HG03095 (cell line): ENCODE measurements around the gene MAMDC2.

Source experiments
- ATAC-seq: cut with Tn5 transposase; IDR thresholded peaks from one replicate; pipeline ENCODE4 v1.9.1; 2021; ENCODE audit warnings: moderate library complexity; ENCODE audit not compliant: unreplicated experiment

Gene MAMDC2

DNA sequence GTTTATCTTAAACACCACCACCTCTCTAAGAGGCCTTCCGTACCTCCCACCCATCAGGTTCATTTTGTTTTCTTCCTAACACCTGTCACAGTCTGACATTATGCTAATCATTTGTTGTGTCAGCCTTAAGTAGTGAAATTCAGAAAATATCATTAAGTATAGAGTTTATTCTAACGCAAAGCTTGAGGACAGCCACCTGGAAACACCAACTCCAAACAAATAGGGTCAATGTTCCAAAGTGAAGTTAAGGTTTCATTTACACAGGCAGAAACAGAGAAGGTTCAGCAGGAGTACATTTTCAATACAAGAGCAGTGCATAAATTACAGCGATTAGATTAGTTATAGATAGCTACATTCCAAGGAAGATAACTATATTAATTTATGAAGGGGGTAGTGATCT is 213.9 kb downstream of the MAMDC2 start:
- no peak for ATAC-seq

DNA sequence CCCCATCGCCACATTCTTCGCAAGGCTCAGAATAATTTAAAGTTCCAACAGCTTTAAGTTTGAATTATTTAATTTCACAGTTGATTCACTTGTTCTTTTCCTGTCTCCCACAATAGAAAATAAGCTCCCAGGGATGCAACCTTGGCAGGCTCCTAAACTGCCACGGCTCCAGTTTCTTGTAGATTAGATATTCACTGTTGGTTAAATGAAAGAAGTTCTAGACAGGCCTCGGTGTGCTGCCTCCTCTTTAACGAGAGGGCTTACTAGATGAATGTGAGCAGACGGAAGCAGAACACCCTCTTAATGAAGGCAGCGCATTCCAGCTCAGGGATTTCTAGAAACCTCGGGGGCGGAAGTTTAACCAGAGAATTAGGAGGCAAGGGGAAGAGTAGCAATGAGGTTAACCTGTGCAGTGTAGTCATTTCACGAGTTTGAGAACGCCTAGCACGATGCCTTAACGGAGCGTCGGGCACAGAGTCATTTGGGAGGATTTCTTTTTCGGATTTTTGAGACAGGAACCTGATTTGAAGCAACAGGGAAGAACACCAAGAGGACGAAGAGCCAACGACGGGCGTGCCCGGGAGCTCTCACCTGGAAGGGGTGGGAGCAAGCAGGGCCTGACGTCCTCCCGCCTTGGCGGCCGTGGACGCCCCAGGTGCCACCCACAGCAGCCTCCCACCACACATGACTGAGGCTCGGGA is 214.5 kb downstream of the MAMDC2 start:
- peak; percentile 36 for ATAC-seq

DNA sequence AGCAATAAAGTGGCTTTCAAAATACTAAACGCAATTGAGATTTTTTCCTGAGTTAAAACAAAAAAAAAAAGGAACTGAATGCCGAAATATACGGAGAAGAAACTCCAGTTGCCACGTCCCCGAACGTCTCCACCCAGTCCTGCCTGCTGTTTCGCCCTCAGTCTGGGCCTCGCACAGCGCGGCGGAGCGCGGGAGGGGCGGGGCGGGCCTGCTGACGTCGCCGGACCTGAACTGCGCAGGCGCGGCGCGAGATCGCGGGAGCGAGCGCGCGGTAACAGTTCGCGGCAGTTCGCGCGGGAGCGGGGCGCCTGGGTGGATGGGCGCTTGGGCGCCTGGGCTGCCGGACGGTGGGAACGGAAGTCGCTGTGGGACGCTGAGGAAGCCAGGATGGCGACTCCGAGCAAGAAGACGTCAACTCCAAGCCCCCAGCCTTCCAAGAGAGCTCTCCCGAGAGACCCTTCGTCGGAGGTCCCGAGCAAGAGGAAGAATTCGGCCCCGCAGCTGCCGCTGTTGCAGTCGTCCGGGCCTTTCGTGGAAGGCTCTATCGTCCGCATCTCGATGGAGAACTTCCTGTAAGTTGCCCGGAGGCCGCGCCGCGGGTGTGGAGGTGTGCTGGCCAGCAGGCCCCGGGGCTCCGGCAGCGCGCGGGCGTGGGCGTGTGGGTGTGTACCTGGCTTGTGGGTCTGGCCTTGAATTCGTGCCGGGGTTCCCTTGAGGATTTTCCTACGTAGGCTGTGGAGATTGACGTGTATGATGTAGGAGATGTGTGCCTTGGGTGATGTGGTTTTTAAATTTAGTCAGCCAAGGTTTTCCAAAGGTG is 215.3 kb downstream of the MAMDC2 start, which contains the start of gene SMC5:
SMC5 (plus strand) TSS at position 287 of the 820 bp plus-strand sequence; CDS start at position 388, 101 bp downstream.
- ATAC-seq: peak; percentile 76

DNA sequence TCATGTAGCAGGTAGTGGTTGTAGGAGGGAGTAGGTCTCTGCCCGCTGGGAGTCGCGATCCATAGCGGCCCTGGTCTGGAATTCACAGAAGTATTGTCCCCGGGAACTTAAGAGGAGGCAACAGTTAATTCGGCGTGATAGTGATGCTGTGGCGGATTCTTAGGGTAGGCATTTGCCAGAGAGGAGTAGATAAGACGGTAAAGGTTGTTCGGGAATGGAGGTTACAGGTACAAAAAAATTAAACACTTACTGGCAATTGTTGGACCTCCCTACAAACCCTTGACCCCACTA is 215.8 kb downstream of the MAMDC2 start:
- ATAC-seq: no peak

DNA sequence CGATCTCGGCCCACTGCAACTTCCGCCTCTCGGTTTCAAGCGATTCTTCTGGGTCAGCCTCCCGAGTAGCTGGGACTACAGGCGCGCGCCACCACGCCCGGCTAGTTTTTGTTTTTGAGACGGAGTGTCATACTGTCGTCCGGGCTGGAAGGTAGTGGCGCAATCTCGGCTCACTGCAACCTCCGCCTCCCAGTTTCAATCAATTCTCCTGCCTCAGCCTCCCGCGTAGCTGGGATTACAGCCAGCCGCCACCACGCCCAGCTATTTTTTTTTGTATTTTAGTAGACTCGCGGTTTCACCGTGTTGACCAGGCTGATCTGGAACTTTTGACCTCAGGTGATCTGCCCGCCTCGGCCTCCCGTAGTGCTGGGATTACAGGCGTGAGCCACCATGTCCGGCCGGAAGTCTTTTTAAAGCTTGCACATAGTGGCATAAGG is 216.4 kb downstream of the MAMDC2 start:
- ATAC-seq: no peak

DNA sequence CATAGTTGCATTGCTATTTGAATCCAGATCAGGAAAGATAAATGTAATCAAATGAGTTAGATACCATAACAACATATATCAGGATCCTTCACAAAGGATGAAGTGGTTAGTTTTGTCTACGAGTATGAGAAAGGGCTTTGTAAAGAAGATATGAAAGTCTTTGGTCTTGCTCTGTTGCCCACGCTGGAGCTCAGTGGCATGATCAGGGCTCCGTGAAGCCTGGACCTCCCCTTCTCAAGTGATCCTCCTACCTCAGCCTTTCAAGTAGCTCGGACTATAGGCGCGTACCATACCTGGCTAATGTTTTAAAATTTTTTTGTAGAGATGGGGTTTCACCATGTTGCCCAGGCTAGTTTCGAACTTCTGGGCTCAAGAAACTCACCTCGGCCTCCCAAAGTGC is 217.0 kb downstream of the MAMDC2 start:
- ATAC-seq: peak; percentile 38

DNA sequence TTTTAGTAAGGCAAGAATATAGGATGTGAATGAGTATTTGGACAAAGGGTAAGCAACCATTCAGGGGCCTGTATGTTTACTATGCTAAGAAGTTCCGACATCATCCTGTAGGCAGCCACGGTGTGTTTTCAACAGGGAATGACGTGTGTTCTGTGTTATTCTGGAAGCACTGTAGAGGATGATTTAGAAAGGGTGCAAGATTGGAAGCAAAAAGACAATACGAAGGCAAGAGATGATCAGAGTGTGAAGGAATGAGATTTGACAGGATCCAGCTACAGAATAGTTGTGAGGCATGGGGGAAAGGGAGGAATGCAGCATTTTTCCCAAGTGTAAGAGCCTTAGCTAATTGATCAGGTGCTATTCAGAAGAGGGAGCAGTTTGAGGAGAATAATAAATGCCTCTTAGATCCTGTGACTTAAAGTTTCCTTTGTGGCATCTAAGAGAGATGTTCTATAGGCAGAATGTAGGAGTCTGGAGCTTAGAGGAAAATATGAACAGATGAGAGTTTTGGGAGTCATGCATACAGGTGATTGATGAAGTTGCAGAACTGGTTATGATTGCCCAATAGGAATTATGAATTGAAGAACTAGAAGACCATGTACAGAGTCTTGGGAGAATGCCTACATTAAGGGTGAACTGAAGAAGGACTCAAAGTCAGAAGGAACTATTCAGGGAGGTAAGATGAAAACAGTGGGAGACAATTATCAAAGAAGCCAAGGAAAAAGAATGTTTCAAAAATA is 217.7 kb downstream of the MAMDC2 start:
- no peak for ATAC-seq

DNA sequence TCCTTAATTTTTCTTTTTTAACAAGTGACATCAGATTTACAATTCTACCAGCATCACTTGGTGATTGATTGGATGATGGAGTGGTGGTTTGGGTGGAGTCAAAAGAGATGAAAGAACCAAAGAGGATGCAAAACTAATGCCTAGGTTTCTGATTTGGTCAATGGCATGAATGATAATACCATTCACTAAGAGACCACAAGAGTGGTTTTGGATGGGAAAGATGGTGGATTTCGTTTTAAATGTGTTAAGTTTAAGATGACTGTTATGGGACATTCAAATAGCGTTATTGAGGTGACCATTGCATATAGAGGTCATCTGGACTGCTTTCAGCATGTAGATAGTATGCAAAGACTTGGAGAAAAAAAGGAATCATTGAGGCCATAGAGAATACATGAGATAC is 218.7 kb downstream of the MAMDC2 start:
- ATAC-seq: no peak

DNA sequence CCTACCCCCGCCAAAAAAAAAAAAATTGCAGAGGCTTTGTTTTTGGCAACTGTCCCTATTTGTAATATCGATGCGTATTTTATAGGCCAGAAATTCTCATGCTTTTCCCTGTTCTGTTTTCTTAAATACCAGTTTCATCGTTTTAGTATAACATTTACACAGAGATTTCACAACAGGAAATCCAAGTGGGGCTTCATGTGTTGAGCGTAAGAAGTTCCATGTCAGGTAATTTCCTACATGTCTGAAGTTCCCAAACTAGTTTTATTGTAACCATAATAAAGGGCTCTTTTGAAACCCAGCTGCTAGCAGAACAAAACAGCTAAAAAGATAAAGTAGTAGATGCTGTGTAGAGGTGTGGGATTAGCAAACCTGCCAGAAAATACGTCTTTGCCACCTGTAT is 219.3 kb downstream of the MAMDC2 start:
- ATAC-seq: no peak

DNA sequence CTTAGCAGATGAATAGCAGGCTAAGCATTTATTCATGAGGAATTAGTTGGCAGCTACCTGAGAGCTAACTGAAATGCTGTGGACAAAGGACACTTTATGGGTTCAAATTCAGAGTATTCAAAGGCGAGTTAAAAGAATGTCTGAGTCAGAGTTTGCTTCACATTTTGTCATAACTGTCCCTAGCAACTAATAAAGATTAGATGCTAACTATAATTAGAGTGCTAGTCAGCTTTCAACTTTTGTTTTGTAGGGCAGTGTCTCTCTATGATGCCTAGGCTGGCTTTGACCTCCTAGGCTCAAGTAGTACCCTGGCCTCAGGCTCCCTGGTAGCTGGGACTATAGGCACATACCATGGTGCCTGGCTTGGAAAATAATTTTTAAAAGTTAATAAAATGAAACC is 219.8 kb downstream of the MAMDC2 start:
- ATAC-seq: no peak
